SW 1271 (cell line): ENCODE data around the gene ANKDD1B.
"Not testable (repeated sequence)": the region's sequence is repeated elsewhere in the genome, so short reads cannot be mapped to it uniquely, and the experiment has no call there.

Source experiments
- DNase-seq, 2 experiments: peaks; one replicate each; lab custom pipeline; 2025; lab: John Stamatoyannopoulos, UW

ANKDD1B gene

DNA sequence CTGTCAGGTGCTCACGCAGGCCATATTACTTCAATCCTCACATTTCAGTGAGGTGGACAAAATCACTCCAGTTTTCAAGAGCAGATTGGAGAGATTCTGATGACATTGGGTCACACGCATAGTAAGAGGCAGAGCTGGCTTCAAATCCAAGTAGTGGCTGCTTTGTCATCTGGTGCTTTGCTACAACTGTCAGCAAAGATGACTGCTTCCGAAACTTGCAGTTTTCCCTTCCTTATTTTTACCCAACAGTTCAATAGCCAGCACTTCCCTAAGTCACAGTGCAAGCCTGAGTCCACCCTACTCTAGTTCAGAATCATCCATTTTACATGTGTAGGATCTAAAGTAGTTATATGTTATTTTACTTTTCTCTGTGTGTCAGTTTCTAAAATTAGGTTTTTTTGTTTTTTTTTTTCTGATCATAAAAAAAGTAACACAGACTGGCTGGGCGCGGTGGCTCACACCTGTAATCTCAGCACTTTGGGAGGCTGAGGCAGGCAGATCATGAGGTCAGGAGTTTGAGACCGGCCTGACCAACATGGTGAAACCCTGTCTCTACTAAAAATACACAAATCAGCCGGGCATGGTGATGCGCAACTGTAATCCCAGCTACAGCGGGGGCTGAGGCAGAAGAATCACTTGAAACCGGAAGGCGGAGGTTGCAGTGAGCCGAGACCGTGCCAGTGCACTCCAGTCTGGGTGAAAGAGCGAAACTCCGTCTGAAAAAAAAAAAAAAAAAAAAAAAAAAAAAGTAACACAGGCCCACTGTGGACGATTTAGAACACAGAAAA is 49.6 kb downstream of the ANKDD1B start:
- DNase-seq = no peak

DNA sequence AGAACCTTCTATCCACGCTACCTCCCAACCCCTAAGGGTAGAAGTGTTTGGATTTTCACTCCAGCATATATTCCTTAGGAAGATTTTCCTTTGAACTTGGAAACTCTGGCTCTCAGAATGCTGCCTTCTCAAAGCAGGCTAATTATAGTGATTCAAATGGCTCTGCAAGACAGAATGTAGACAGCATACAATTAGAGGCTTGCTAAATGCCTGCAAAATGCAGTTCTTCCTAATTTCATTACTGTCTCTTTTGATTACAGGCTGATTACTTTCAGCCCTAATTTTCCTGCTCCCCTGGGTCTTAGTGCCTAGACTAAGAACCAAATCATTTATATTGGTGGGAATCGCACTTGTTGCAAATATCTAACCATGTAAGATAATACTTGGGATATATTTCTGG is 50.8 kb downstream of the ANKDD1B start:
- DNase-seq = no peak

DNA sequence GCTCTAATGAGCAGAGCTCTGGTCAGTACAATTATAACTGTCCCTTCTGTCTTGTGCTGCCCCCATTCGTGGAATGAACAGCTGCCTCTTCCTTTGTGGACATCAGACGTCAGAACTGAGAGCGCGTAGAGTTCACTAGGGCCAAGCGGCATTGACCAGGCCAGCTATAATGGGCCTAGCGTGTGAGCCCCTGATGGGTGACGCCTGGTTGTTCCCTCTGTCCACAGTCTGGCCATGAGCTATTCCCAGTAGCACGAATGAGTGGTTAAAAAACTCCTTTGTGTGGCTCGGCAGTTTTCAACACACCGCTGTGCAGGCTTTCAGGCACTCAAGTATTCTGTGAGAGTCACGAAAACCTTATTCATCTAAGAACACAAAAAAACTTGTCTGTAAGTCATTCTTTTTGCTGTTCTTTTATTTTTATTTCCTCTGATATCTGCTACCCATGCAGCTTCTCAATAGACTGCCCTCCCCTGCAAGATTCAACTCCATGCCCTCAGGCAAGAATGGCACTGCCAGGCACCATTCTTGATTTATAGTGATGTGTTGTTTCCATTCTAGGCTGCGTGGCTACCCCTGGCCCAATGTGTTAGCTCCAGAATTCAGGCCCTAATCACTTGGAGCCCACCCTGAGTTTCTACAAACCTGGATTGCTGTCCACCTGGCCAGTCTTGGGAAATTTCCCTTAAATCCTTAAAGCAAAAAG is 52.5 kb downstream of the ANKDD1B start:
- no peak for DNase-seq

DNA sequence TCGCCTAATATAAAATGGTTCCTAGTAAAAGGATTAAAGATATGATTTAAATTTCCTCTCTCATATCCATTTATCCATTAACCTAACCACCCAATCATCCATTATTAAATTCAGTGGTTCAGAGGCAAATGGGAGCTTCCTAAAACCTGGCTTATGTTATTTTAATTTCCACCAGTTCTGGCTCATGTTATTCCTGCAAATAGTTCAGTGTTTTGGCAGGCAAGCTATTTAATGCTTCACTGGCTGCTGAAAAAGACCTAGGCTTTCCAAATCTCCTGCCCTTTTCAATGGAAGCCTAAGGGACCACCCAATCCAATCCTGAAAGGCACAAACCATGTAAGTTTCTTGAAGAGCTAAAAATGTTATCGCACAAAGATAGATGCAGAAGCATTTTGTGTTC is 53.7 kb downstream of the ANKDD1B start:
- no peak for DNase-seq

GRCh38 chr5:75666801-75667200 is 55.5 kb downstream of the ANKDD1B start:
- no peak for DNase-seq

DNA sequence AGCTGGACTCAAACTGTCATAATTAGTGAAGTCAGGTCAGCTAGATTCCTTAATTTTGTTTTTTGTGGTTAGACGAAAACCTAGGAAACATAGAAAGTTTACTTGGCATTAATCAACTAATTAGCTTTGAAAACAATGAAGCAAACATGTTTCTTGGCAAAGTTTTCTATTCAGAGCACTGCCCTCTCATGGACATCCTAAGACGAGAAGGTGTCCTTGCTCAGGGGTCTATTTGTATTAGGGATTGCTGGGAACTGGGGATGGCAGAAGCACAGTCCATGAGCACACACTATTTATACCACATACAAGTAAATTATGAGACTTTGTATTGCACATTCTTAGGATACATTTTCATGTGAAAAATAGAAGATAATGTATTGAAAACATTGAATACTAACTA is 56.3 kb downstream of the ANKDD1B start:
- no peak for DNase-seq

DNA sequence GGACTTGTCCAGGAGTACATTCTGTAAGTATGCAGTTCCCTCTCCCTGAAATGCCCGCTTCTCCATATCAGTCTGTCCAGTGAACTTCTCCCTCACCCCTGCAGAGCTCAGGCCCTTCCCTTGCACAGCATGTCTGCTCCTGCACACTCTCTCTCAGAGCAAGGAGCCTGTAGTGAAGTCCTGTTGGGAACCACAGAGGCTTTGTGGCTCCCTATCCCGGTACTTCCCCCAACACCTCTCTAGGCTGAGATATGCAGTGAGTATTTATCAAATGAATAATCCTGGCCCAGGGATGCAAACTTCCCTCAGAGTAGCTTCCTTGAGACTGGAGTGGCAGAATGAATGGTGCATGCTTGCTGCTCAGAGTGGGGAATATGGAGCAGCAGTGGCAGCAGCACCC is 57.2 kb downstream of the ANKDD1B start:
- DNase-seq = no peak

DNA sequence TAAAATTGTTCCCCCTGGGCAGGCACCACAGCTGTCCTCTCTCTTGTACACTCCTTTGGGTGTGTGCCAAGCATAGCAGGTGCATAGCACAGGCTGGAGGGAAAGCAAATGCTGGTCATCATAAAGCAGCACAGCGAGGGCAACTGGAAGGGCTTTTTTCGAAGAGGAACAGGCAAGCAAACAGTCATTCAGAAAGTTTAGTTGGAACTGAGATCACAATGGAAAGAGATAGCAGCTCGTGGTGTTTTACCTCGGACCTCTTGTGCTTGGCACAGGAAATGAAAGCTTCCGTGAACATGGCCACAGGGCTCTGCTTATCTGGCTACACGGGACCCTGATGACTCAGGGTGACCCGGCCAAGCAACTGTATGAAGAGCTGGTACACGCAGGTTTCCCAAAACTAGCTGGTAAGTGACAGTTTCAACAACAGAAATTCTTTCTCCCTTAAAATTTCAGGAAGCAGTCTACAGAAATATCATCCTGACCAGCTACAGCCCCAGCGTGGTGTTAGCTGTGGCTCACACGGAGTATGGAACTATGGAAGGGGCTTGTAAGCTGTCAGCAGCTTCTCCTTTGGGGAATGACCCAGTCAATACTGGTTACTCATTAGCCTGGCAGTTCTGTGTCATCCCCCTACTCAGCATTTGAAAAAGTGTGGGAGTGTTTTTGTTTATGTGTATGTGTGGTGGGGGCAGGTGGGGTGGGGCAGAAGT is 57.9 kb downstream of the ANKDD1B start:
- DNase-seq = no peak

DNA sequence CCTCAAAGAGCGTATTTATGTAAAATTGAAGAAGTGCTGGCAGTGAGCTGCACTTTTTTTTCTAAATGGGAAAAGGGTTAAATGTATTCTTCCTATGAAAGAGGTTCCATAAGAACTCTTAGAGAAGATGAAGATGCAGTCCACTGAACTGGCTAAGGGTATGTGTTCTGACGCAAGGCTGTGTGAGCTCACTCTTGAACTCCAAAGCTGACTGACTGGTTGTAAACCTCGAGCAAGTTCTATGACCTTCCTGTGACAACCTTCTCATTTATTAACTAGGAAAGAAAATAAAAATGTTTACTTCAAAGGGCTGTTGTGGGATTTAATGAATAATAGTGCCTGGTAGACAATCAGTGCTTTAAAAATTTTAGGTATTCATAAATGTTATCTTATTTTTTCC is 59.3 kb downstream of the ANKDD1B start:
- no peak for DNase-seq

GRCh38 chr5:75671506-75671905 is 60.3 kb downstream of the ANKDD1B start:
- no peak for DNase-seq

GRCh38 chr5:75672616-75673015 is 61.4 kb downstream of the ANKDD1B start:
- no peak for DNase-seq

DNA sequence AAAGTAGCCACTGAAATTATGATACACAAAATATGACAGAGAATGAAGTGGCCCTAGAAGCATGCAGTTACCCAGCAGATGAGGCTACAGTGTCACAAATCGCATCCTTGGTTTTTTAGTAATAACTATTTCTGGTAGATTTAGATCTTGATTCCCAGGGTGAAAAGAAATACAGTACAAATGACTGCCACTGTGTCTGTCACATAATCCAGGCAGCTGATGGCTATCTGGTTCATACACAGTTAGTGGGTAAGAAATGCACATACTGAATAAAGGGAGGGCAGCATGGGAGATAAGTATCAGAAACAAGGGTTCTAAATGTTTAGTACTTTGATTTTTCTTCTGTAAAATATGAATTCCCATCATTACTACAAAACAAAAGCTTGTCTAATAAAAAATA is 64.5 kb downstream of the ANKDD1B start:
- no peak for DNase-seq

- no peak for DNase-seq
Measured at GRCh38 chr5:75677607-75678006, 66.4 kb downstream of the ANKDD1B start.

DNA sequence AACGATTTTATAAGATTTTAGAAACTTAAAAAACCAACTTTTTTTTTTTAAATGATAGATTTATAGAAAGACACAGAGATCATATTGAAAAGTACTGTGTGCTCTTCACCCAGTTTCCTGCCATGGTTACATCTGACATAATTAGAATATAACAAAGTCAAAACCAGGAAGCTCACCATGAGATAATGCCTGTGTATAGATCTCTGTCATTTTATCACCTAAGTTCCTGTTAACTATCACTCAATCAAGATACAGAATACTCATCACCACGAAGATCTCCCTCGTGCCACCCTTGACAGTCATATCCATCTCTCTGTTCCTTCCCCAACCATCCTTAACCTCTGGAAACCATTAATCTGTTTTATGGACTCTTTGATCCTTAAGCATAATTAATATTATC is 66.9 kb downstream of the ANKDD1B start:
- no peak for DNase-seq

- peak in 1 of 2 experiments; percentile 57 for DNase-seq
Measured at GRCh38 chr5:75681125-75681830, 70.0 kb downstream of the ANKDD1B start.

DNA sequence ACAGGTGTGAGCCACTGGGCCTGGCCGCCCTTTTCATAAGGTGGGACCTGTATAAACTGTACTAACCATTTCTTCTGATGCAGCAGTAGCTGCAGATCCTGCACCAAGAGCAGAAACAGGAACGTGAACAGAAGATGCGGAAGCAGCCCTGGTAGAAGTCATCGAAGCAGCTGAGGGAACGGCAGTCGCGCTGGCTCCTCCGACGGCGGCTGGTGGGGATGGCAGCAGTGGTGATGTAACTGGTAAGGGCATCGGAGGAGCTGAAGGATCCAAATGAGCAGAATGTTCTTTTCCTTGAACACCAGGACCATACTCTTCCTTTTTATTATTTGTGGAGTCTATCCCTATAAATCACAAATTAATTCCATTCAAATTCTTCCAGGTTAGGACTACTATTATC is 73.9 kb downstream of the ANKDD1B start:
- DNase-seq = no peak

GRCh38 chr5:75686480-75686879 is 75.2 kb downstream of the ANKDD1B start:
- DNase-seq = no peak

- no peak for DNase-seq
Measured at GRCh38 chr5:75690669-75691068, 79.4 kb downstream of the ANKDD1B start.

DNA sequence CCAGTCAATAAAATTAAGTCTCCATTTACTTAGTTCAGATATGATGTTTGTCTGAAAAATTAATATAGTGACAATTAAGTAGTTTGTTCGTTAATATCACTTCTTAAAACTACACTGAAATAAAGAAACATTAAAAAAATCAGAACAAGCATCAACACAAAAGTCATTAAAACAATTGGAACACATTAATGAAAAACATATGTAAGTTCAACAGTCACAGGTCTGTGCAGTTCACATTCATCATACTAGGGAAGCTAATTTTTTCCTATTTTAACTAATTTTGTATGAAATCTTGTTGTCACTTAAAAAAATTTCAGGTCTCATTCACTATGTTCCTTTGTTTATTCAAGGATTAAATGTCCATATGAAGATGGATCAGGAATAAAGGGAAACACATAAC is 83.5 kb downstream of the ANKDD1B start:
- no peak for DNase-seq

- DNase-seq = not testable (repeated sequence)
Measured at GRCh38 chr5:75695472-75696351, 84.5 kb downstream of the ANKDD1B start.

DNA sequence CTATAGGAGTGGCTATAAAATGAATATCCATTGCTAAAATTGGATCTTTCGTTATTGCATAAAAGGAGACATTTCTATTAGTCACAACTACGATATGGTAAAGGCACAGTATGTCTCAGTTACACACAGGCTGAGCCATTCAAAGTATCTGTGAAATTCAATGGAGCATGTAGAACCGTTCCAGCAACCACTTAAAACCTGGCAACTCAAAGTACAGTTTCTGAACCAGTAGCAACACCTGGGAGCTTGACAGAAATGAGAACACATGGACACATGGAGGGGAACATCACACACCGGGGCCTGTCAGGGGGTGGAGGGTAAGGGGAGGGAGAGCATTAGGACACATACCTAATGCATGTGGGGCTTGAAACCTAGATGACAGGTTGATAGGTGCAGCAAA is 90.6 kb downstream of the ANKDD1B start:
- no peak for DNase-seq
